Measurements from ENCODE around the gene NT5C1A.
A peak's percentile ranks its signal among the peaks of the same experiment; 100 is the strongest.

Gene NT5C1A

DNA sequence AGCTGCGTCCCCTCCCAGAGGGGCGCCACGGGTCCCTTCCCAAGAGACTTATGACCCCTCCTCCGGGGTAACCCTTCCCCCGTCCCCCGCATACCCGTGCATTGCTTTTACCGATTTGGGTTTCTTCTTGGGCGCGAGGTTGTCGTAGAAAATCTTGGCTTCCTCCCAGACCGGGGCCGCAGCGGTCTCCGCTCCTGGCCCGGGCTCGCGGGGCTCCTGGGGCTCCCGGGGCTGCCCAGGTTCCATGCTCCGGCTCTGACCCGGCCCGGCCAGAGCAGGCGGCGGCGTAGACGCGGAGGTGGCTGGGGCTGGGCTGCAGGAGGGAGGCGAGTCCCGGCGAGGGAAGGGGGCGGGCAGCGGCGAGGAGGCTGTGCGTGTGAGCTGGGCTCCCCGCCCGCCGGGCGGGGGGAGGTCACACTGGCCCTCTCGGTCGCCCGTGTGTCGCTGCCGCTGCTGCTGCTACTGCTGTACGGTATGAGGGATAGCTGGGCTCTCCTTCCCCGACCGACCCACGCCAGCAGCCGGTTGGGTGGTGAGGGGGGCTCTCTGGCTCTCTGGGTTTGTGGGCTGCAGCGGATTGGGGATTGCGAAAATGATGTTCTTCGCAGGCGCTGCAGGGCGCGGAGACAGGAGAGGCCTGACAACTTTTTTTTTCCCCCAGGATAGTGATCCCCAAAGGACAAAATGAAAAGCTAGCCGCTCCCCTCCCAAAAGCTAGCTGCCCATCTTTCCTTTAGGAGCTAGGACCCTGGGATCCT, at the start of gene NT5C1A:
NT5C1A (minus strand) TSS at position 315 of the 758 bp plus-strand sequence; CDS start at position 246, 69 bp downstream.
- DNase-seq = peak; percentile 67

DNA sequence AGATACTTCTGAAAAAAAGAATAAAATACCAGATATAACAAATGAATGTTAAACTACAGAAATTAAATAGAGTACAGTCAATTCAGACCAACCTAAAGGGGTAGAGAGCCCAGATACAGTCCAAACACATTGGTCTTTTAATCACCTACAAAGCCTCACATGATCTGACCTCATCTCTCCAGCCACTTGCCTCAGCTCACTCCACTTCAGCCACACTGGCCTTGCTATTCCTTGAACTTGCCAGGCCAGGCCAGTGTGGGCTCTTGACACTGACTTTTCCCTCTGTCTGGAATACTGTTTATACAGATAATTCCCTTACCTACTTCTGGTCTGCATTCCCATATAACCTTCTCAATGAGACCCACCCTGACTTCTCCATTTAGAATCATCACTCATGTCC, 49.8 kb upstream of the NT5C1A start:
- DNase-seq = no peak

DNA sequence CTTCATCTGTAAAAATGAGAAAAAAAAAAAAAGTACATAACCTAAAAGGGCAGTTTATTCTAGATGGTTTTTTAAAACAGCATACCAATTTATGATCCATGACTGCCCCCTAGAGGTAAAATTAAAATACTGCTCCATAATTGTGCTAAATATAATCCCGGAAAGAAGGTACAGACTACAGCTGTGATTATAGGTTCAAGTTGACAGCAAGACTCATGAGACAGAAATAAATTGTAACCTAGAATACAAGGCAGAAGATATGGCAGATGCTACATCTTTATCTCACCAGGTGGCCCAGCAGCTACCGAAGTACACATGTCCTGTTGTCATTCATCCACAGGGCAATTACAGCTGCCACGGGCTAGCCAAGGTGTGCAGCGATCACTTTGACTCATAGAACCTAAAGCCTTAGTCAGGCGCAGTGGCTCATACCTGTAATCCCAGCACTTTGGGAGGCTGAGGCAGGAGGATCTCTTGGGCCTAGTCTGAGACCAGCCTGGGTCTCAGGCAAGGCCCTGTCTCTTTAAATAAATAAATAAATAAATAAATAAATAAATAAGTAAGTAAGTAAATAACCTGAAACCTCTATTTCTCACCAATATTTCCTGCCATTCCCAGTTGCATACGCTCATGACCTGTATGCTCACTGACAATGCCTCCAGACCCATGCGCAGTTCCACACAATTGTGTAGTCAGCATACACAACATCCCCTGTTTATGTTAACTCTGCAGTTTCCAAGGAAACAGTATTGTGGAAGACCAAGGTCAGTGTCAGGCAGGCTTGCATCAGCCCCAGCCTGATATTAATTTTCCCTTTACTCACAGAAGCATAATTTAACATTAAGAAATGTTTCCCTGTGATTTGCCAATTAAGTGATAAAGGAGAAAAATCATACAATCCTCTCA, 48.4 kb upstream of the NT5C1A start:
- DNase-seq = no peak

DNA sequence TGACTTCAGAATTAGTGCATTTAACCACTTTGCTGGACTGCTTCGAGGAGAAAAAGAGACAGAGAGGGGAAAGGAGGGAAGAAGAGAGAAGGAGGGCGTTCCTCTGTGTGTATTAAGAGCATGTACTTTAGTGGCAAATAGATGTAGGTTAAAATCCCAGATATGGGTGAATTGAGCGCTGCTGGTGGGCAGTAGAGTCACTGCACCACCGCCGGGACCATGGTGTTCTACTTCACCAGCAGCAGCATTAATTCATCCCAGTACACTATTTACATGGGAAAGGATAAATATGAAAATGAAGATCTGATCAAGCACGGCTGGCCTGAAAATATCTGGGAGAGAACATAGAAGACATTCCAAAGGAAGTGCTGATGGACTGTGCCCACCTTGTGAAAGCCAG, 45.9 kb upstream of the NT5C1A start:
- DNase-seq = no peak

DNA sequence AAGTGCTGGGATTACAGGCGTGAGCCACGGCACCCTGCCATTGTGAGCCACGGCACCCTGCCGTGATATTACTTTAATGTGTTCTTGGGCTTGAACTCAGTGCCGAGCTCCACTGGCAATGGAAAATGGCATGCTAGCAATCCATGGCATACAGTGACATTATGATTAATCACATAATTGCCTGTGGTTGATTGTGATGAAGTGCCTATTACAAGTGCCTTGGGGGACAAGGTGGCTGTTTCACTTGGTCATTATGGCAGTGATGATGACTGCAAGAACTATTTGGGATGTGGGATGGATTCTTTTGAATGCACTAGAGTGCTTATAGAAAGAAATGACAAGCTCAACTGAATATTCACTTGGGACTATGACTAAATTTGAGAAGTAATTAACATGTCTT, 41.6 kb upstream of the NT5C1A start:
- no peak for DNase-seq

DNA sequence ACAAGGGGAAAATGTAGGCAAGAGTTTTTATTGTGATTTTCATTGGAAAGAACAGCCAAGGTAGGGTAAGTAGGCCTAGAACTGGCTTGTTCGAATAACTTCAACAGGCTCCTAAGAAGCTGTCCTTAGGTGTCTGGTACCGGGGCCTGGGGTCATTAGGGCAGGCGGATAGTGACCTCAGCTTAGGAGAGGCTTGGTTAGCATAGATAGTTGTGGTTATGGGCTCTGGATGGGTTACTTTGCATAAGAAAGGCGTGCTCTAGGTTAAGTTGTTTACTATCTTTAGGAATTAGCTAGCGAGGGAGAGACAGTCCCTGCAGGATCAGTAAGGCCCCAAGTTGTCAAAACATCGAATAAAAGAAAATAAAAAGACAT, 40.0 kb upstream of the NT5C1A start:
- DNase-seq = no peak

DNA sequence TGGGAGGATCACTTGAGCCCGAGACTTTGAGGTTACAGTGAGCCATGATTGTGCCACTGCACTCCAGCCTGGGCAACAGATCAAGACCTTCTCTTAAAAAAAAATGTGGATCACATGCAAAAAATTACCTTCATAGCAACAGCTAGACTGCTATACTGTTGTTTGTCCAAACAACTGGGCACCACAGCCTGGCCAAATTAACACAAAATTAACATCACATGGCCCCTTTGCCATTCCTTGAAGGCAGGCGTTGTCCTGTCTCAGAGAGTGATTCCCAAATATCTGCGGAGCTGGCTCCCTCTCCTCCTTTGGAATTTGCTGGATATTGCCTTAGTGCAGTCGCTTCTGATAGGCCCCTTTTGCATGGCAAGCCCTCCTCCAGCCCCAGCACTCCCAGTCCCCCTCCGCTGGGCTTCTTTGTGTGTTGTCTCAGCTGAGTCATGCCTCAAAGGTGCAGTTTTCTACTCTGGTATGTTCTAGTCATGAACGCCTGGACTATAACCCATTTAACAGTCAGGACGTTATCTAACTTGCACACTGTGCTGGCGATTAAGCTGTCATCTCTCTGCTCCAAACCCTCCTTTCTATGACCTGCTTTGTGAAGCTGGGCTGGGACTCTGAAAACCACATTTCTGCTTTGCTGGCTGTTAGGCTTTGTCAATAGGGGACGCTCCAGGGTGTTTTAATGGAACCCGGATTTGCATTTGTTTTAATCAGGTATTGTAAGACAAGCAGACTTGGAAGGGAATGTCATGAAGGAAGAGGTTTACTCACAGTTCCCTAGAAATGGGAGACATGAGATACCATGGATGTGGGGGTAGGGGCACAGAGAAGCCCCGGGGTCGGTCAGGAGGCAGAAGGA, 39.4 kb upstream of the NT5C1A start:
- DNase-seq = no peak

DNA sequence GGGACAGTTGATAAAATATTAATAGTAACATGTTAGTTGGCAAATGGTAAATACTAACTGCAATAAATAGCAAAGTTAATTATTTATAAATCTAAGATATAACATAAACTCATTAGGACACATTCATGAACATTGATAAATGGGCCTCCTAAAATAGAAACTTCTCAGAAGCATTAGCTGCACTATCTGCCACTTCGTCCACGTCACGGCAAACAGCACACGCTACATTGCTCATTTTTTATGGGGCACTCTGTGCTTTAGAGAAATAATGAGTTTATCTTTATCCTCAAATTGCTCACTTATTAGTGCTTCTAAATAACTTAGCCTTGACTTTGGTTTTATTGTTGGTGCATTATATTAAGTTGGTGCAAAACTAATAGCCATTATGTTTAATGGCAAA, 35.6 kb upstream of the NT5C1A start:
- no peak for DNase-seq

DNA sequence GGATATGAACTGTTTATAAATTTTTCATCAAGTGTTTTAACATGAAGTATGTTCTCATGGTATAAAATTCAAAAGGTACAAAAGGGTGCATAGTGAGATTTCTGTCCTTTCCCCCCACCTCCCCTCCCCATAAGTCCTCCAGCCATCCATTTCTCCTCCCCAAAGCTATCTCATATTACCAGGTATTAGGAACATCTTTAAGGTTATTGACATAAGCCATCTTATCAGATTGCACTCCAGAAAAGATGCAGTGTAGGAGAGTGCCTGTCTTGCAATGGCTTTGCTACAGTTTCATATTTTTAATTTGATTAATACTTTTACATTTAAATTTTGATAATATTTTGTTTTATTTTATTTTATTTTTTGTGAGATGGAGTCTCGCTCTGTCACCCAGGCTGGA, 32.9 kb upstream of the NT5C1A start:
- DNase-seq = no peak

DNA sequence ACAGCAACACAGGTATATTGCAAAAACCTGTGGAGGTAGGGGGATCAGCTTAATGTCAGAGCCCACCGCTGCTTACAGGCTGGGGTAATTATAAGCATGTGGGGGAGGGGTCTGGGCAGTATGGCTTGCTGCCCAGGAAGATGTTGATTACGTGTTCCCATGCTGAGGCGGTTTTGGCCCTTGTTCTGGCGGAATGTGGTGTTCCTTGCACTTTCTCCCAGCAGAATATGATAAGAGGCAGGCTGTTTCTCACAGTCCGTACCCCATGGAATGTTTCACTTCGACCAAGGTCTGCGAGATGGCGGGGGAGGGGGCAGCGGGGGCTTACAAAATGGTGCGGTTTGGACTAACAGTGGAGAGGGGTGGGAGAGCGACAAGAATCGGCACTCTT, 29.1 kb upstream of the NT5C1A start:
- DNase-seq = no peak

DNA sequence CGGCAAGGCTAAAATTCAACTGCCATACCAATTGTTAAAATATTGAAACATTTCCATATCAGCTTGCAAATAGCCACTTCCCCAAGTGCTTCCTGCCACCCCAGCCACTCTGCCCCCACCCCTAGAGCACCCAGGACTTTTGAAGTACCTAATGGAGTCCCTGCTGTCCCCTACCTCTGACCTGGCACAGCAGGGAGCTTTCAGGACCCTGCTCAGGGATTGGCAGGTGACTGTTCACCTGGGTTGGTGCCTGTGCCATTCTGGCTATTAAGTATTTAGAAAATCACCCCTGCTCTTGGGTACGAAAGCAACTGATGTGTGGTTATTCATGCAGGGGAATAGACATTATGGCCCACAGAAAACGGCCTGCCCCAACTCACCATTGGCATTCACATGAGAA, 28.4 kb upstream of the NT5C1A start:
- no peak for DNase-seq

DNA sequence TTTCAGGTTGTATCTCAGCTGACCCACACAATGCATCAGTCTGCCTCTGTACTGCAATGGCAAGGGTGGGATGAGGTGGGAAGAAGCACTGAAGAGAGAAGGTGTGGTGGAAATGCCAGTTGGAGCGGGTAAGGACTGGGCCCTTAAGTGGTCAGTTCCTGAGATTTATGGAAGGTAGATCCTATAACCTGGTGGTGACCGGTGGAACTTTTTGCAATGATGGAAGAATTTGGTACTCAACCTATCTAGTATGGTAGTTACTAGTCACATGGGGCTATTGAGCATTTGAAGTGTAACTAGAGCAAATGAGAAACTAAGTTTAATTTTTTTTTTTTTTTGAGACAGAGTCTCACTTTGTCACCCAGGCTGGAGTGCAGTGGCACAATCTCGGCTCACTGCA, 27.5 kb upstream of the NT5C1A start:
- no peak for DNase-seq

DNA sequence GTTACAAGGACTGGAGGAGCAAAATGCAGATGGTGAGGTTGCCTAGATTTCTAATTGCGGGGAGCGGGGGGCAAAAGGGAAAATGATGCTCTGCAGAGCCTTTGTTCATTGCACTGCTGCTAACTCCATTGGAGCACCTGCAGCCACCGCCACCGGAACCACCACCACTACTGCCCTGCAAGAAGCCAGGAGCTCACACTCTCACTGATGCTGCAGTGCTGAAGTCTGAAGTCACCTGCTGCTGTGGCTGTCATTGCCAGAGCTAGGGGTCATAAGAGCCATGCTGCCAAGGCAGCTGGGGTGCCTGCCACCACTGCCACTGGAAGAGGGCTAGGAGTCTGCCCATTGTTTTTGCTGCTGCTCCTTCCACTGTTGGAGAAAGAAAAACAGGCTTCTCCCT, 26.7 kb upstream of the NT5C1A start:
- DNase-seq = no peak

DNA sequence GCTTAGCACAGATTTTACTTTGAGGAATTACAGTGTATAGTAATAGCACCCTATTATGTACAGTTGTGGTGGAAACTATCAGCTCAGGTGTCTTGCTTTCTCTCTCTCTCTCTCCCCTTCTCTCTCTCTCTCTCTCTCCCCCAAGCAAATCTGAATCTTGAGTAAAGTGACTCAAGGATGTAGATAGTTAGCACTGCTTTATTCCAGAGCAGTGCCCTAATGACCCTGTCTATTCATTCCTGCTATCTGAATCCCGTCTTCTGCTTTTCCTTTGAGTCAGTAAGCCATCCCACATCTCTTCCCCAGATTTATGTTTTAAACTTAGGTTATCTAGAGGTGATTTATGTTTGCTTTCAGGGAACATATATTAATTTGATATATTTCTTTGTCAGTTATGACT, 24.5 kb upstream of the NT5C1A start:
- DNase-seq = no peak

DNA sequence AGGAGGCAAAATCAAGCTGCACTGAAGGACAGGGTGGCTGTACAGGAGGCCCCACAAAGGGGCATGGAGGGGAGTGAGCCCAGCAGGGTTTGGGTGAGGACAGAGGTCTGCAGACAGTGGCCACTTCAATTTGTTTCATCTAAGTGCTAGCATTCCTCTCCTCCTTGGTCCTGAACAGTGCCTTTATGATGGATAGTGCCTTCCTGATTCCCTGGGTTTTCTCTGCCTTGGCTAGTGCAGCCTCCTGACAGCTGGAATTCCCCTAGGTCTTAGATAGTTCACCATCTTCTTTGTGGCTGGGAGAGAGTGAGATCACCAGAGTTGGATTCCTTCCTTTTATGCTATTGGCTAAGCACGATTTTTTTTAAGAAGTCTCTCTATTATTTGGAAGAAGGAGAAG, 23.1 kb upstream of the NT5C1A start:
- DNase-seq = no peak

DNA sequence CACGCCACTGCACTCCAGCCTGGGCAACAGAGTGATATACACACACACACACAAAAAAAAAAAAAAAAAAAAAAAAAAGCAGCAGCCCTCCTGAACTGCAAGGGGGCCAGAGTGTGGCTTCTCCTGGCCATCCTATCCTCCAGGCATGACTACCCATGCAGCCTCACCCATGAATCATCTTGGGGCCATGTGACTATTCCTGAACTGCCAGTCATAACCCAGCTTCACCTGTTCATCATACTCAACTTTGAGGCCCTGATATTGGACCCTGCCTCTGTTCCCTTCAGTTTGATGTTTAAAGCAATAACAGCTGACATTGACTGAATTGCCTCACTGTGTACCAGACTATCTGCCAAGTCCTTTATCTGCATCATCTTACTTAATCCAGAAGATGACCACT, 22.1 kb upstream of the NT5C1A start:
- DNase-seq = no peak

DNA sequence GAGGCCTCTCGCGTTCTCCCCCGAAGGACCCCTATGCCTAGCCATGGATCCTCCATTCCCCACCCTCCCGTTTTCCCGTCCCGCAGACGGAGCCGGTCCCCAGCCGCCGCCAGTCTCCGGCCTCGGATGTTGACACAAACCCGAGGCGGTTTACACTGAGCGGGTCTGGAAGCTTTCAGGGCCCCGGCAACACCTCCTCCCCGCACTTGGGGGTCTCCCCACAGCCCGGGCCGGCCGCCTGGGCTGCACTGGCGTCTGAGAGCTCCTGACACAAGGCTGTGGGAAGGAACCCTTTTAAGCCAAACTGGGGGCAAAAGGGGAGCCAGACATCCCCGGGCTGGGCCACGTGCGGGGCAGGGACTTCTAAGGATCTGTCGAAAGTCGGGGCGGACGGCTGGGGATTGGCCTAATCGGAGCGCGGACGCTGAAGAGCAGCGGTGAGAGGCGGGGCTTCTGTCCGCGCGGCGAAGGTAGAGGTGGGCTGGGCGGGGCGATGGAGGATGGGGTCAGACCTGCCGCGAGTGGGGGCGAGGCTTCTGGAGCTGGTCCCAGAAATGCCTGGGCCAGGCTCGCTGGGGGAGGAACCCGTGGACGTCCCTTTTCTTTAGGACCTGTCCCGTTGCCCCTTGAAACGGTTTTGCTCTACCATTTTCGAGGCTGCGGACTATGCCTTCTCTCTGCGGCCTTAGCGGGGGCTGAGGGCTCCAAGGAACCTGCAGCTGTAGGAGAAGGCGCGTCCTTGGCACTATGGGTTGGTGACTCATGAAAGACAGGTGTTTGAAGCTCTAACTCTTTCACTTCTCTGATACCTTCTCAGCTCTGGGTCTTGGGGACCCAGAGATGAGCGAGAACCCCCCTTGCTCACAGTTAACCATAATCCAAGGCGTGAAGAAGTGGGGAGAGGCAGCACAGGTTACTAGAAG, 20.5 kb upstream of the NT5C1A start:
- no peak for DNase-seq

DNA sequence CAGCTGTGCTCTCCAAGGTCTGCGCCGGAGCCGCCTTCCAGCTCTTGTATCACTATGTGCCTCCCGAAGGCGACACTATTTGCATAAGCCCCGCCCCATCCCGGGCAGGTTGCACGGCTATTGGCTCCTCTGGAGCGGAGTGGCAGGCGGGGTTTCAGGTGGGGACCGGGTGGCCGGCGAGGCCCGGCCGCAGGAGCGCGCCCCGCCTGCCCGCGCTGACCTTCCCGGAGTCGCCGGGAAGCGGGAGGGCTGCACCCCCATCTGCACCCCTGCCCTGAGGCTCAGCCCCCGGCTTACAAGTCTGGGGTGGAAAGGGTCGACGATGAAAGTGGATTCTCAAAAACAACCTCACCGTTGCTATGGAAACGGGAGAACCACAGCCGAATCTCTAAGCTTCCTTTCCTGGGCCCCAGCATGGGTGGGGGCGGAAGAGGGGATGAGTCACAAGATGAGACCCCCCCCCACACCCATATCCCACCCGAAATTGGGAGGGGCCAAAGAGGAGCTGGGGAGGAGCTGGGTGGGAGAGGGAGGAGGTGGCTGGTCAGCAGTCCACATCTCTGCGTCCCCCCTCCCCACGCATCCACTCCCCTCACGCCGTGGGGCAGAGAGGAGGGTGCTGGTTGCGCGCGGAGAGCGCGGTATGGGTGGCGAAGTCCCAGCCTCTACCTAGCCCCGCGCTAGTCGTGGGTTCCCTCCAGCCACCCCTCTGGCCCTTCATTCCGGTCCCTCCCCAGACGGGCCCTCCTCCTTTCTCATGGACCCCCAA, 19.7 kb upstream of the NT5C1A start, which contains the start of gene HPCAL4:
HPCAL4 (minus strand) TSS at position 51 of the 769 bp plus-strand sequence. CDS start 6,830 bp downstream, outside the sequence.
- peak; percentile 86 for DNase-seq

DNA sequence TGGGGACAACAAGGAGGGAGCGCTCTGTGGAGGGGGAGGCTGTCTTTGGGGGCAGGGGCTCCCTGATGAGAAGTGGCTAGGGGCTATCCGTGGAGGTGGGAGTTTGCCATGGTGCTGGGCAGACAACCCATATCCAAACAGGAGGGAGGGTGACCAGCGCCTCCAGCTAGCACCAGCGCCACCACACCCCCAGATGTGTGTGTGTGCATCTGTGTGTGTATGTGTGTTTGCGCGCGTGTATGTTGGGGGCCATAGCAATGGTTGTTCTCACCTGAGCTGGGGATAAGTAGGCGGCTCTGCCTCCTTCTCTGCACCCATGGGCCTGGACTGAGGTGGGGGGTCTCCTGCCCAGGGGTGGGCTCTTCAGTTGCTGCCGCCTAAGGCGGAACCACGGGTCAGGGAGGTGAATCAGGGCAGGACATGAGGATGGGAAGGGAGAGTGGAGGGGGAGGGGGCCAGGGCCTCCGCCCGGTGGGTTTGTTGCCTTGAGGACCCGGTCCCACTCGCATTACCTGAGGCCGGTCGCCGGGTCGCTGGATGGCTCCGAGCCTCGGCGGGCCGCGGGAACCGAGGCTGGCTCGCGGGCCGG, 19.0 kb upstream of the NT5C1A start:
- no peak for DNase-seq

DNA sequence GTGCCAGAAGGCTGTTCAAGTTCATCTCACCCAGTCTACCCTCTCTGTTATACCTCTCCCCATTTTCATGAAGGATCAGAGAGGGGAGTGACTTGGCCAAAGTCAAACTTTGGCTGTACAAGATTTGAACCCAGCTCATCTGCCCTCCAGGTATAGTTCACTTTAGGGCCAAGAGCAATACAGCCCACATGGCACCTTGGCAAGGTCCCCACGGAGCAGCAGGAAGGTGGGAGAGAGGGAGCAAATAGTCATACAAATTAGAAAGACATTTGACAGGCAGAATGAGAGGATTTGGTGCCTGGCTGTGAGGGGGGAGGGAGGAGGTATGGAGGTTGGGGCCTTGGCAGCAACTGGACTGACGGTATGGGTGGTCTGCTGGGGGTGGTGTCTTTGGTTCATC, 18.3 kb upstream of the NT5C1A start:
- DNase-seq = no peak

DNA sequence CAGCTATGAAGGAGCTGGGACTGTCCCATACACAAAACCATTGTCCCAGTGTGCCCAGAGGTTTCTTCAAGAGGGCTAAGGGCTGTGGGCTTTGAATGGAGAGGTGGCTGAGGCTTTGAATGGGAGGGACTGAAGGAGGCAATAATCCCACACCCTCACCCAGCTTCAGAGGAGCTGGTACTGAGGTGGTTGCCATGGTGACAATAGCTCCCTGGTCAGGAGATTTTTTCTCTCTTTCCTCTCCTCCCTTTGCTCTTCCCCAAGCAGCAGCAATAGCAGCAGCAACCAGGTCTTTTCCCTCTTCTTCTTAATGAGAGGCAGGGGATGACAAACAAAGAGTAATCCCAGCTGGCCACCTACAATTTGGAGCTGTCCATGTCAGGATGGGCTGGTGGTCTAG, 17.7 kb upstream of the NT5C1A start:
- no peak for DNase-seq
